Caco-2 (cell line): ENCODE measurements around the gene SULT2B1. TPM values are rescaled to one million over a fixed set of nuclear protein-coding genes. Genes with fewer than 3 reads are reported as not detected.

Source experiments
- BruUV-seq: library from RNA; stranded (reverse); fragments of 400-500 nt; replicated peaks from 2 replicates; lab custom pipeline; 2021; lab: Mats Ljungman, UMichigan
- CTCF ChIA-PET: fragments of 300-600 bp; sonication (Branson Sonifier 250); formaldehyde crosslinking; loops from one replicate; lab custom pipeline; 2022; ENCODE audit warnings: antibody characterized with exemption; lab: Charles Lee
- POLR2A ChIA-PET: fragments of 300-600 bp; sonication (Branson Sonifier 250); formaldehyde crosslinking; loops from one replicate; lab custom pipeline; 2022; ENCODE audit warnings: antibody characterized with exemption; lab: Charles Lee
- DNase-seq, 2 experiments: peaks; one replicate each; pipeline versions ENCODE4 v3.0.0 to v3.0.0-alpha.2; 2020 to 2022
- H3K27me3 ChIP-seq: replicated peaks from 2 replicates; pipeline ENCODE4 v1.6.0; 2011; ENCODE audit warnings: low read length; ENCODE audit not compliant: control insufficient read depth, insufficient read depth
- H3K36me3 ChIP-seq: 2 replicates; pipeline ENCODE4 v1.5.1; 2011; ENCODE audit warnings: low read length; ENCODE audit not compliant: control insufficient read depth, insufficient read depth
- H3K4me1 ChIP-seq: fragments of 250-450 bp; sonication (Bioruptor Pico); 2 replicates; pipeline ENCODE4 v1.5.1; 2020; ENCODE audit warnings: mild to moderate bottlenecking
- H3K4me3 ChIP-seq: 2 replicates; pipeline ENCODE4 v1.5.1; 2011; ENCODE audit warnings: low read depth, mild to moderate bottlenecking, control low read depth, low read length
- H3K9me3 ChIP-seq: fragments of 250-450 bp; sonication (Bioruptor Pico); 2 replicates; pipeline ENCODE4 v1.5.1; 2020; ENCODE audit warnings: mild to moderate bottlenecking, moderate library complexity
- H3K27ac Mint-ChIP-seq: one replicate; pipeline ENCODE4 v1.8.0; 2022; ENCODE audit warnings: mixed read lengths; ENCODE audit not compliant: unreplicated experiment
- H3K27me3 Mint-ChIP-seq: one replicate; pipeline ENCODE4 v1.8.0; 2022; ENCODE audit warnings: mixed read lengths; ENCODE audit not compliant: insufficient read depth, unreplicated experiment
- H3K36me3 Mint-ChIP-seq: one replicate; pipeline ENCODE4 v1.8.0; 2022; ENCODE audit warnings: mild to moderate bottlenecking, mixed read lengths; ENCODE audit not compliant: insufficient read depth, unreplicated experiment
- H3K4me1 Mint-ChIP-seq: one replicate; pipeline ENCODE4 v1.8.0; 2022; ENCODE audit warnings: low read depth, mixed read lengths; ENCODE audit not compliant: unreplicated experiment
- H3K4me3 Mint-ChIP-seq: one replicate; pipeline ENCODE4 v1.8.0; 2022; ENCODE audit warnings: mild to moderate bottlenecking, moderate library complexity, mixed read lengths; ENCODE audit not compliant: unreplicated experiment
- H3K9me3 Mint-ChIP-seq: one replicate; pipeline ENCODE4 v1.8.0; 2022; ENCODE audit warnings: mixed read lengths; ENCODE audit not compliant: unreplicated experiment
- intact Hi-C: fragments of 100-400 bp; cut with micrococcal nuclease; formaldehyde crosslinking; loops from one replicate; pipeline ENCODE4 v1.10.0; 2022; ENCODE audit not compliant: unreplicated experiment
- total RNA-seq: library from RNA; stranded (reverse); gene quantifications from 2 replicates; pipeline ENCODE4 v1.2.3, GENCODE V29; 2022
- TF ChIP-seq, protein P1 (sequence below), 2 experiments: fragments of 200-600 bp in 1 of 2; IDR thresholded peaks; 1 replicate in 1 of 2; 2 replicates in 1 of 2; pipeline versions ENCODE4 v1.5.1 to v1.8.0; 2011 to 2022; ENCODE audit warnings: antibody characterized with exemption in 1 of 2, control low read depth in 1 of 2, inconsistent platforms in 1 of 2, low read depth in 1 of 2, low read length in 1 of 2, mild to moderate bottlenecking in 1 of 2, moderate library complexity in 1 of 2; ENCODE audit not compliant: insufficient read depth in 1 of 2, severe bottlenecking in 1 of 2, unreplicated experiment in 1 of 2

The SULT2B1 gene
- total RNA-seq, 1 experiment from 2014 or later: 1.4 TPM

DNA sequence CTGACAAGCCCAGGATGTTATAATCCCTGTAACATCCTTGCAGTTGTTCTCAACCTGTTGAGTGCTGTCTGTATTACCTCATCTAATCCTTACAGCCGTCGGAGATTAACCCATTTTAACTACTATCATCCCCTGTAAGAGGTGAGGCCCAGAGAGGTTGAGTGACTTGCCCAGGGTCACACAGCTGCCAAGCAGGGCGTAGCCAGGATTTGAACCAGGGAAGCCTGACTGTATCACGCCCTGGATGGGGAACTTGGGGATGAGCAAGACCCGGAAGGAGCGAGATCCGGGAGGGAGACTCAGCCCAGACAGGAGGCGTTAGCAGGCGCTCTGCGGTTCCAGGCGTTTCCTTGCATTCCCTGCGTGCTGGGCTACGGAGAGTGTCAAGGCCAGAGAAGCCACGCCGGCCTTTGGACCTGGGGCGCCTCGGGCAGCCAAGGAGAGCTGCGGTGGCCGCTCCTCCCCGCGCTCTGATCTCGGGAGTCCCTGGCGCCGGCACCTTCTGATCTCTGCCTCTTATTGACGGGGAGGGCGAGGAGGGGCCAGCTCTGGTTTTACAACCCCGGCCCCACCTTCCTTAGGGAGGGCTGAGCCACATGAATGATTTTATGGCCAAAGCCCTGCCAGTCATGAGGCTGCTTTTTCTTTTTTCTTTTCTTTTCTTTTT, 6.2 kb downstream of the SULT2B1 start:
- peaks cover 51% of the 10 kb centered on the region for H3K4me1 ChIP-seq
- Mint-ChIP-seq H3K4me1 (peaks cover 44% of the 10 kb centered on the region), H3K4me3 (peak overlapping the region; percentile 54), H3K36me3 (peaks cover 30% of the 10 kb centered on the region), H3K27me3 (no peaks in the 10 kb centered on the region), H3K9me3 (no peaks in the 10 kb centered on the region), H3K27ac (peak overlapping the region; percentile 98)
- ChIA-PET CTCF (interaction anchor here (0.5 to 1.3 kb wide), 11 partner anchors 16 to 1261 kb away, joined by 3 to 16 read pairs (median 7); partner anchors contain the start of genes RPL18 and SPHK2), POLR2A (interaction anchor here (0.5 to 1.0 kb wide), 16 partner anchors 10 to 764 kb away, joined by 3 to 24 read pairs (median 5); partner anchors contain the start of genes RPL18, SPHK2, SYNGR4 and TMEM143)
- TF ChIP-seq, protein P1, sequence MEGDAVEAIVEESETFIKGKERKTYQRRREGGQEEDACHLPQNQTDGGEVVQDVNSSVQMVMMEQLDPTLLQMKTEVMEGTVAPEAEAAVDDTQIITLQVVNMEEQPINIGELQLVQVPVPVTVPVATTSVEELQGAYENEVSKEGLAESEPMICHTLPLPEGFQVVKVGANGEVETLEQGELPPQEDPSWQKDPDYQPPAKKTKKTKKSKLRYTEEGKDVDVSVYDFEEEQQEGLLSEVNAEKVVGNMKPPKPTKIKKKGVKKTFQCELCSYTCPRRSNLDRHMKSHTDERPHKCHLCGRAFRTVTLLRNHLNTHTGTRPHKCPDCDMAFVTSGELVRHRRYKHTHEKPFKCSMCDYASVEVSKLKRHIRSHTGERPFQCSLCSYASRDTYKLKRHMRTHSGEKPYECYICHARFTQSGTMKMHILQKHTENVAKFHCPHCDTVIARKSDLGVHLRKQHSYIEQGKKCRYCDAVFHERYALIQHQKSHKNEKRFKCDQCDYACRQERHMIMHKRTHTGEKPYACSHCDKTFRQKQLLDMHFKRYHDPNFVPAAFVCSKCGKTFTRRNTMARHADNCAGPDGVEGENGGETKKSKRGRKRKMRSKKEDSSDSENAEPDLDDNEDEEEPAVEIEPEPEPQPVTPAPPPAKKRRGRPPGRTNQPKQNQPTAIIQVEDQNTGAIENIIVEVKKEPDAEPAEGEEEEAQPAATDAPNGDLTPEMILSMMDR (IDR thresholded peaks at IDR 0.05; ENCODE audit: insufficient read depth in 1 of 2, low read depth in 1 of 2, low read length in 1 of 2, severe bottlenecking in 1 of 2, unreplicated experiment in 1 of 2): no peak
- no peaks in the 10 kb centered on the region for H3K27me3 ChIP-seq
- intact Hi-C loops: loop anchor here (1.0 kb wide), 3 partner anchors 13 to 56 kb away; no protein-coding TSS in a partner anchor
- no peak overlapping the region for H3K4me3 ChIP-seq
- H3K9me3 ChIP-seq: no peaks in the 10 kb centered on the region
- H3K36me3 ChIP-seq: no peaks in the 10 kb centered on the region
- BruUV-seq: TSS peak; percentile 79
- peak; percentile 99 for DNase-seq

DNA sequence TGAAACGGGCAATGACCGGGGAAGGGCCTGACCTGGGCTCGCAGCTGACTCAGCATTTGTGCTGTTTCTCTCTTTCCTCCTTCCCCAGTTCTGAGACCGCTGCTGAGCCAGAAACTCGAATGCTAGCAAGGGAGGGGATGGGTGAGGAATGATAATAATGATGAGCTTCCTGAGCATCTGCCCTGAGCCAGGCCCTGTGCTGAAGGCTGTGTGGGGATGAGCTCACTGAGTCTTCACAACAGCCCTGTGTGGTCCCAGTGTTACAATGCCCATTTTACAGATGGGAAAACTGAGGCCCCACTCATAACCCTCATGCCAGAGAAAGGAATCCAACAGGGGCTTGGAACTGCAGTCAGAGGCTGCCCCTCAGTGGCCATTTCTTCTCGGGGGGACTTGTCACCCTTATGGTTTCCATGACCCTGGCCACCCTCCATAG, 8.1 kb downstream of the SULT2B1 start:
- H3K27me3 ChIP-seq: no peaks in the 10 kb centered on the region
- H3K36me3 Mint-ChIP-seq: peaks cover 23% of the 10 kb centered on the region
- H3K4me1 ChIP-seq: peaks cover 50% of the 10 kb centered on the region
- no peak overlapping the region for H3K4me3 Mint-ChIP-seq
- no TSS peak for BruUV-seq
- H3K36me3 ChIP-seq: no peaks in the 10 kb centered on the region
- peaks cover 39% of the 10 kb centered on the region for H3K4me1 Mint-ChIP-seq
- peak; percentile 60 to 72 for DNase-seq
- intact Hi-C loops: no loop called here
- CTCF ChIA-PET: interaction anchor here (0.6 kb wide), 1 partner anchor 54 kb away, joined by 4 read pairs; no protein-coding TSS in a partner anchor
- H3K9me3 ChIP-seq: no peaks in the 10 kb centered on the region
- TF ChIP-seq, protein P1 (IDR thresholded peaks at IDR 0.05; ENCODE audit: insufficient read depth in 1 of 2, low read depth in 1 of 2, low read length in 1 of 2, severe bottlenecking in 1 of 2, unreplicated experiment in 1 of 2): peak; percentile 30 to 36
- H3K4me3 ChIP-seq: no peak overlapping the region
- no peaks in the 10 kb centered on the region for H3K27me3 Mint-ChIP-seq
- peak overlapping the region; percentile 98 for H3K27ac Mint-ChIP-seq
- POLR2A ChIA-PET: no interaction called here
- H3K9me3 Mint-ChIP-seq: no peaks in the 10 kb centered on the region

DNA sequence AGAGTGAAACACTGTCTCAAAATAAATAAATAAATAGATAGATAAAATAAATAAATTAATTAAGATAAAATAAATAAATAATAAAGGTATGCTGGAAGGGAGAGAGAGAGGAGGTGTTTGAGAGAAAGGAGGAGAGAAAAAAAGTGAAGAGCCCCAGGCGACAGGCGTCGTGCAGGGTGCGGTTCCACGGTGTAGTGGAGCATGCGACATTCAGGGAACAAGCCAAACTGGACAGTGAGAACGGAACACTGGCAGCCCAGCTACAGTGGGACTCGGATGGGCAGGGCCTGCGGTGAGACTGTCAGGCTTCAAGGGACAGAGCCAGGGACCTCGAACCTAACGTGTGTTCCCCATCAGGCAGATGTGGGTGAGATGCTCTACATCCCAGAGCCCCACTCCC, 9.4 kb downstream of the SULT2B1 start:
- Mint-ChIP-seq H3K27me3 (no peaks in the 10 kb centered on the region), H3K4me1 (peaks cover 31% of the 10 kb centered on the region), H3K27ac (peak overlapping the region; percentile 63), H3K4me3 (no peak overlapping the region), H3K9me3 (no peaks in the 10 kb centered on the region), H3K36me3 (peaks cover 22% of the 10 kb centered on the region)
- TF ChIP-seq, protein P1 (IDR thresholded peaks at IDR 0.05; ENCODE audit: insufficient read depth in 1 of 2, low read depth in 1 of 2, low read length in 1 of 2, severe bottlenecking in 1 of 2, unreplicated experiment in 1 of 2): no peak
- H3K4me1 ChIP-seq: peaks cover 50% of the 10 kb centered on the region
- no TSS peak for BruUV-seq
- intact Hi-C loops: no loop called here
- no peaks in the 10 kb centered on the region for H3K27me3 ChIP-seq
- no peak for DNase-seq
- no peak overlapping the region for H3K4me3 ChIP-seq
- H3K9me3 ChIP-seq: no peaks in the 10 kb centered on the region
- H3K36me3 ChIP-seq: no peaks in the 10 kb centered on the region
- CTCF ChIA-PET: no interaction called here
- POLR2A ChIA-PET: no interaction called here
